GDM1 (cell line): ENCODE data around the gene C9orf43.

ENCODE experiments used
- DNase-seq: peaks from one replicate; lab custom pipeline; 2025; lab: John Stamatoyannopoulos, UW

Gene C9orf43

GRCh38 chr9:113465599-113466140 lies 55.1 kb downstream of the C9orf43 start:
- DNase-seq: no peak

DNA sequence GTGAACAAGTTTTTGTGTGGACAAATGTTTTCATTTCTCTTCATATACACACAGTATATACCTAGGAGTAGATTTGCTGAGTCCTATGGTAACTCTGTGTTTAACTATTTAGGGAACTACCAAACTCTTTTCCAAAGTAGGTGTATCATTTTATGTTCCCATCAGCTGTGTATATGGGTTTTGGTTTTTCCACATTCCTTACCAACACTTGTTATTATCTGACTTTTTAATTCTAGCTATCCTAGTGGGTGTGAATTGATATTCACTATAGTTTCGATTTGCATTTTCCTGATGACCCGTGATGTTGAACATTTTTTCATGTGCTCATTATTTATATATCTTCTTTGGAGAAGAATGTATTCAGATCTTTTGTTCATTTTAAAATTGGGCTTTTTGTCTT lies 56.6 kb downstream of the C9orf43 start:
- DNase-seq: no peak

GRCh38 chr9:113468716-113469448 lies 58.3 kb downstream of the C9orf43 start:
- DNase-seq: no peak

DNA sequence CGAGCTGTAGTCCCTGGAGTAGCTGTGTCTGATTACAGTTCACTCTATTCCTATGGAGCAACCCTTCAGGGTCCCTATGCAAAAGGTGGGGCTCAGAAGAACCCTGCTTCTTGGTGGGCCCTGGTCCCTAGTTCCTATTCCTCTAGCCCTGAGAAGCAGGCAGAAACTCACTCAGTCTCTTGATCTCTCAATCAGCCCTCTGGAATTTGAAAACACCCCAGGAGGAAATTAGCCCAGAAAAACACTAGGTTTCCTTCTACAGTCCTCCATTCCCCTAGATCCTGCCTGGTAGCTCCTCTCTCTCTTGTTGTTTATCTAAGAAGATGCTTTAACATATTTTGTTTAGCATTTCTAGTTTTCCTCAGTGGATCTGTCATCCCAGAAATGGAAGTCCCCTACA lies 60.6 kb downstream of the C9orf43 start:
- DNase-seq: no peak

DNA sequence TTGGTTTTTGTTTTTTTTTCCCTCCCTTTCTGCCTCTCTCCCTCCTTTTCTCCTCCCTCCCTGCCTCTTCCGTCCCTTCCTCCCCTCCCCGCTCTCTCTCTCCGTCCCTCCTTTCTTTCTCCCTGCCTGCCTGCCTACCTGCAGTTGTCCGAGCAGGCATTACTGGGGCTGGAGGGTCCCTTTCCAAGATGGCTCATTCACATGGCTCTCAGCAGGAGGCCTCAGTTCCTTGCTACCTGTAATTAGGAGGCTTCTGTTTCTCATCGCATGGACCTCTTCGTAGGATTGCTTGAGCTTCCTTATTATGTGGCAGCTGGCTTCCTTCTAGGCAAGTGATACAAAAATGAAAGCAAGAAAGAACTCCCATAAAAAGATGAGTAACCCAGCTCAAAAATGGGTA lies 61.0 kb downstream of the C9orf43 start:
- no peak for DNase-seq

DNA sequence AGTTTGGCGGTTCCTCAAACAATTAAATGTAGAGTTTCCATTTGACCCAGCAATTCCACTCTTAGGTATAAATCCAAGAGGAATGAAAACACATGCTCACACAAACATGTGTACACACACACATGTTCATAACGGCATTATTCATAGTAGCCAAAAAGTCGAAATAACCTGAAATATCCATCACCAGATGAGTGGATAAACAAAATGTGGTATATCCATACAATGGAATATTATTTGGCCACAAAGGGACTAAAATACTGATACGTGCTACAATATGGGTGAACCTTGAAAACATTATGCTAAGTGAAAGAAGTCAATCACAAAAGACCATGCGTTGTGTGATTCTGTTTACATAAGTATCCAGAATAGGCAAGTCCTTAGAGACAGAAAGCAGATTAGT lies 61.7 kb downstream of the C9orf43 start:
- DNase-seq: no peak

GRCh38 chr9:113474360-113475028 lies 63.9 kb downstream of the C9orf43 start:
- no peak for DNase-seq

DNA sequence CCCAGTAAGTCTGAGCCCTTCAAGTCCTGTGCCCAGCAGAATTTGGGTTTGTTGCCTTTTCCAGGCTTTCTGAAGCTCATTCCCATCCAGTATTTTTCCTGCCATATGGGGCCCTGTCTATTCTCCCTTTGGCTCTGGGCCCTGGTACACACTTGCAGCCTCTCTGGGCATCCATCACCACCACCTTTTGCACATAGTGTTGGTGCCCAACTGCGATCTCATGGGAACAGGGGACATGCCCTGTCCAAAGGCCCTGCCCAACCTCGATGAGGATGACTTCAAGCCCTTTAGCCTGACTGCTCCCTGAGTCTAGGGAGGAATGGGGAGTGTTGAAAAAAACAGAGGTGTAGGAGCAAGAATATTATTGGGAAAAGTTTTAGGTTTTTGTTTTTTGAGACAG lies 64.5 kb downstream of the C9orf43 start:
- DNase-seq: no peak

- DNase-seq: no peak
Observed at GRCh38 chr9:113475992-113476391, 65.4 kb downstream of the C9orf43 start.

DNA sequence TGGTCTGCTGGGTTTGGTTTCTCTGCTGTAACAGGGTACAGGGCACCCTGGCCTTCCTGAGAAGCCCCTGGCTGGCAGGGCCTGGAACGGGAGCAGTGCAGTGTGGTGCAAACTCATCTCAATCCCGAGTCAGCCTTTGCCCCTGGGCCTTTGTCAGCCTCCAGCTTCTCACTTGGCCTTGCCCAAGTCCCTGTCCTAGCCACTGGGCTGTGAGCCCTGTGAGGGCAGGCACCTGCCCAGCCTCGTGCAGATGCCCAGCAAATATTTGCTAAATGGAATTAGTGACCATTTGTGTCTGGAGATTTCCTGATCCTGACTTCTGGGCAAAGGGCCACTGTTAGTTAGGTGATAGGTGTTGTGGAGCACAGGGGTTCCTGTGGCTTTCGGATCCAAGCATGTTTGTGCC lies 66.0 kb downstream of the C9orf43 start:
- DNase-seq: no peak

- DNase-seq: no peak
Observed at GRCh38 chr9:113477058-113477457, 66.5 kb downstream of the C9orf43 start.

DNA sequence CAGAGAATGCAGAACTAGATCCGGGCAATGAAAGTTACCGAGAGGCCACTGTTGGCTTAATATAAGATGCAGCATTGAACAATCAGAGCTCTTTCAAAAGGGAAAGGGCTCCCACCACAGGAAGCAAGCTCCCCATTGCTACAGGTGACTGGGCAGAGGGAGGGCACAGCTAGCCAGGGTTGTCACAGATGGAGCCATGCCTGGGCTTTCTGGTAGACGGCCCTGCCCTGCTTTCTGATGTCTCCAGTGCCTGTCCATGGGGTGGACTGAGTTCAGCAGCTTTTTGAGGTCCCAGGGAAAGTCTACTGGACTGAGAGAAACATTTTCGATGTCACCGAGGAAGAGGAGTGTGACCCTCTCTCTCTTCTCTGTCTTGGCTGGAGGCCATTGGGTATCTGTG lies 67.1 kb downstream of the C9orf43 start:
- DNase-seq: no peak

GRCh38 chr9:113479174-113479621 lies 68.7 kb downstream of the C9orf43 start:
- DNase-seq: no peak
